ENCODE results near the gene TCN1.

TCN1 gene

DNA sequence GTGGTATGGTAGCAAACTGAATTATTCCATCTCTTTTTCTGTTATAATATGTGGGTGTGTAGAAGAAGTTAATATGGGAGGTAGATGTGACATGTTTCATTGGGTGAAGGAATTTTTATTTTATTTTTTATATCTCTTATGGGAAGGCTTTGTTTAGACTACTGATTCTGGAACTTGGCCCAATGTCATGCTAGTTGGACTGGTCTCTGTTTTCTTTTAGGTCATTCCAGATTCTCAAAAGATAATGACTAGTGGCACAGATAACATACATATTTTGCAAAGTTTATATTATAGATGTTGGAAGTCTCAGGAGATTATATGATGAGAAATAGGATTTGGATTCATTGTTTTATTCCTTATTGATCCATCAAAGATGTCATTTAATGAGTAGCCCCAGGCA, 11.0 kb upstream of the TCN1 start:
- TF ChIP-seq POLR2AphosphoS5 (IDR thresholded peaks at IDR 0.05; ENCODE audit: low read depth, low read length) (no peak), TAF1 (IDR thresholded peaks at IDR 0.05; ENCODE audit: borderline replicate concordance, insufficient read depth, low read length) (no peak), FOXP2 (optimal IDR thresholded peaks at IDR 0.05; ENCODE audit: borderline replicate concordance, extremely low read depth, extremely low read length, insufficient read depth) (no peak), SIN3A (IDR thresholded peaks at IDR 0.05; ENCODE audit: borderline replicate concordance, insufficient read depth, low read length) (no peak)
- TF ChIP-seq, protein P1, sequence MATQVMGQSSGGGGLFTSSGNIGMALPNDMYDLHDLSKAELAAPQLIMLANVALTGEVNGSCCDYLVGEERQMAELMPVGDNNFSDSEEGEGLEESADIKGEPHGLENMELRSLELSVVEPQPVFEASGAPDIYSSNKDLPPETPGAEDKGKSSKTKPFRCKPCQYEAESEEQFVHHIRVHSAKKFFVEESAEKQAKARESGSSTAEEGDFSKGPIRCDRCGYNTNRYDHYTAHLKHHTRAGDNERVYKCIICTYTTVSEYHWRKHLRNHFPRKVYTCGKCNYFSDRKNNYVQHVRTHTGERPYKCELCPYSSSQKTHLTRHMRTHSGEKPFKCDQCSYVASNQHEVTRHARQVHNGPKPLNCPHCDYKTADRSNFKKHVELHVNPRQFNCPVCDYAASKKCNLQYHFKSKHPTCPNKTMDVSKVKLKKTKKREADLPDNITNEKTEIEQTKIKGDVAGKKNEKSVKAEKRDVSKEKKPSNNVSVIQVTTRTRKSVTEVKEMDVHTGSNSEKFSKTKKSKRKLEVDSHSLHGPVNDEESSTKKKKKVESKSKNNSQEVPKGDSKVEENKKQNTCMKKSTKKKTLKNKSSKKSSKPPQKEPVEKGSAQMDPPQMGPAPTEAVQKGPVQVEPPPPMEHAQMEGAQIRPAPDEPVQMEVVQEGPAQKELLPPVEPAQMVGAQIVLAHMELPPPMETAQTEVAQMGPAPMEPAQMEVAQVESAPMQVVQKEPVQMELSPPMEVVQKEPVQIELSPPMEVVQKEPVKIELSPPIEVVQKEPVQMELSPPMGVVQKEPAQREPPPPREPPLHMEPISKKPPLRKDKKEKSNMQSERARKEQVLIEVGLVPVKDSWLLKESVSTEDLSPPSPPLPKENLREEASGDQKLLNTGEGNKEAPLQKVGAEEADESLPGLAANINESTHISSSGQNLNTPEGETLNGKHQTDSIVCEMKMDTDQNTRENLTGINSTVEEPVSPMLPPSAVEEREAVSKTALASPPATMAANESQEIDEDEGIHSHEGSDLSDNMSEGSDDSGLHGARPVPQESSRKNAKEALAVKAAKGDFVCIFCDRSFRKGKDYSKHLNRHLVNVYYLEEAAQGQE (IDR thresholded peaks at IDR 0.05; ENCODE audit: insufficient read depth in 1 of 2, low read depth in 2 of 2, low read length in 2 of 2) = no peak

DNA sequence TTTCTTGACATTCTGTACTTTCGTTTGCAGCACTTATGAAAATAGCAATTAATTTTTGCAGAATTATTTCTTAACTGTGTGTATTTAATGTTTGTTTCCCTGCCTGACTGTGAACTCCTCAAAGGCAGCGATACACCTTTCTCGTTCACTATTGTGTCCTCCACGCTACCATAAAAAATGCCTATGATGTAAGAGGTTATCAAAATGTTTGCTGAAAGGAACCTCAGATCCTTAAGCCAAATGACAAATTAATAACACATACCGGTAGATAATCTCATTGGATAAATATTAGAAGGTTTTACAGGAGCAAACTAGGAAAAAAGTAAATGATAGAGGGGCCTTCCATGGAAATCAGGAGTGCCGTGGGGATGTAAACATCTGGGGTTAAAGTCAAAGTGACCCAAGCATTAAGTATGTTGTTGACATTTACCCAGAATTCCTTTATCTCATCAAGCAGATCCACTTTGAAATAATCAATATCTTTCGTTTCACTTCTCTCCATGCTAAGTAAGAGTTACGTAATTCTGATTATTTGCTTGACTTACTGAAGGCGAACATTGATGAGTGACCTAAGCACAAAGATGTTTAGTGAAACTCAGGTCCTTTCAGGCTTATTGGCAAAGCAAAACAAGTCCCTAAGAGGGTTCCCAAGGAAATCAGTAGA, 9.7 kb upstream of the TCN1 start:
- no peak for TF ChIP-seq POLR2AphosphoS5 (IDR thresholded peaks at IDR 0.05; ENCODE audit: low read depth, low read length)
- TF ChIP-seq SIN3A (IDR thresholded peaks at IDR 0.05; ENCODE audit: borderline replicate concordance, insufficient read depth, low read length) = no peak
- no peak for TF ChIP-seq TAF1 (IDR thresholded peaks at IDR 0.05; ENCODE audit: borderline replicate concordance, insufficient read depth, low read length)
- TF ChIP-seq, protein P1 (IDR thresholded peaks at IDR 0.05; ENCODE audit: insufficient read depth in 1 of 2, low read depth in 2 of 2, low read length in 2 of 2) = no peak
- no peak for TF ChIP-seq FOXP2 (optimal IDR thresholded peaks at IDR 0.05; ENCODE audit: borderline replicate concordance, extremely low read depth, extremely low read length, insufficient read depth)

DNA sequence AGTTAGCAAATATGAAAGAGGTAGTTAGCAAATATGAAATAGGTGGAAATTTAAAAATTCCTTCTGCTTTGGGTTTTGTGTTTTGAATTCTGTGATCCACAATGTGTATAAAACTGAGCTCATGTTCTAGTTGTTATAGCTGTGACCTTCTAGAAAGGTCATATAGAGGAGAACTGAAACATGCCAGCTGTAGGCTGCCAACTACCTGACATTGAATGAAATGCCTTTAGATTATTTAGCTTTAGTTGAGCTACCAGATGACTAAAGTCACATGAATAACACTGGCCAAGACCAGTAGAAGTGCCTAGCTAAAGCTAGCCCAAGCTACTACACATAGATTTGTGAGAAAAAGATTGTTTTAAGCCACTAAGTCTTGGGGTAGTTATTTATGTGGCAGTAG, 5.8 kb upstream of the TCN1 start:
- TF ChIP-seq, protein P1 (IDR thresholded peaks at IDR 0.05; ENCODE audit: insufficient read depth in 1 of 2, low read depth in 2 of 2, low read length in 2 of 2) = no peak
- TF ChIP-seq FOXP2 (optimal IDR thresholded peaks at IDR 0.05; ENCODE audit: borderline replicate concordance, extremely low read depth, extremely low read length, insufficient read depth) (no peak), POLR2AphosphoS5 (IDR thresholded peaks at IDR 0.05; ENCODE audit: low read depth, low read length) (no peak), TAF1 (IDR thresholded peaks at IDR 0.05; ENCODE audit: borderline replicate concordance, insufficient read depth, low read length) (no peak), SIN3A (IDR thresholded peaks at IDR 0.05; ENCODE audit: borderline replicate concordance, insufficient read depth, low read length) (no peak)

DNA sequence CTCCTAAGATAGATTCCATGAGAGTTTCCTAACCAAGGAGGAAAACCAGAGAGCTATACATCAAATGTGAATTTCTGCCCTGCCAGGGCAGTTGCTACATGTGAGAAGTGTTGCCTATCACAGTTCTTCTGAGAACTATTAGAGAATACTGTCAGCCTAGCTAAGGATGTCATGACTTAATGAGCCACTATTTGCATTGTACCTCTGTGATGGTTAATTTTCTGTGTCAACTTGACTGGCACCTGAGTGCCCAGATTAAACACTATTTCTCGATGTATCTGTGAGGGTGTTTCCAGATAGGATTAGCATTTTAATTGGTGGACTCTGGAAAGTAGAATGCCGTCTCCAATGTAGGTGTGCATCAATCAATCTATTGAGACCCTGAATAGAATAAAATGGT, 1.7 kb upstream of the TCN1 start:
- TF ChIP-seq POLR2AphosphoS5 (IDR thresholded peaks at IDR 0.05; ENCODE audit: low read depth, low read length) (no peak), SIN3A (IDR thresholded peaks at IDR 0.05; ENCODE audit: borderline replicate concordance, insufficient read depth, low read length) (no peak), TAF1 (IDR thresholded peaks at IDR 0.05; ENCODE audit: borderline replicate concordance, insufficient read depth, low read length) (no peak), FOXP2 (optimal IDR thresholded peaks at IDR 0.05; ENCODE audit: borderline replicate concordance, extremely low read depth, extremely low read length, insufficient read depth) (no peak)
- TF ChIP-seq, protein P1 (IDR thresholded peaks at IDR 0.05; ENCODE audit: insufficient read depth in 1 of 2, low read depth in 2 of 2, low read length in 2 of 2) = no peak
